Measurements from ENCODE around the gene CEPT1. TPM values are rescaled to one million over a fixed set of nuclear protein-coding genes. Genes with fewer than 3 reads are reported as not detected.
A peak's percentile ranks its signal among the peaks of the same experiment; 100 is the strongest.

Gene CEPT1
- total and polyA plus RNA-seq, 5 donors, result 8.3 to 20.2 (median 18.4) TPM

- no peak for DNase-seq
- no peak for ATAC-seq
- no peaks in the 10 kb centered on the region for H3K27me3 ChIP-seq (ENCODE audit: control insufficient read depth, insufficient read depth)
- 37% methylated on average over 3 of the region's 3 CpGs for WGBS
- no peak overlapping the region for H3K27ac ChIP-seq (ENCODE audit: low read length)
- intact Hi-C loops (cut with DNase I), result no loop called here
- H3K9me3 ChIP-seq (ENCODE audit: control insufficient read depth, low read length), result no peaks in the 10 kb centered on the region
- no peaks in the 10 kb centered on the region for H3K4me1 ChIP-seq (ENCODE audit: control insufficient read depth, insufficient read depth, low read length)
- no peak overlapping the region for H3K4me3 ChIP-seq (ENCODE audit: low read length)
Observed at GRCh38 chr1:111147948-111148347, 7.9 kb downstream of the CEPT1 start.

- Histone ChIP-seq H3K9me3 (ENCODE audit: control insufficient read depth, low read length) (no peaks in the 10 kb centered on the region), H3K27ac (ENCODE audit: low read length) (no peak overlapping the region), H3K27me3 (ENCODE audit: control insufficient read depth, insufficient read depth) (no peaks in the 10 kb centered on the region), H3K4me1 (ENCODE audit: control insufficient read depth, insufficient read depth, low read length) (no peaks in the 10 kb centered on the region), H3K4me3 (ENCODE audit: low read length) (no peak overlapping the region)
- intact Hi-C loops (cut with DNase I), result no loop called here
- no peak for ATAC-seq
- WGBS, result 54% methylated on average over 2 of the region's 2 CpGs
- no peak for DNase-seq
Observed at GRCh38 chr1:111148376-111148881, 8.4 kb downstream of the CEPT1 start.

- DNase-seq, result no peak
- ATAC-seq, result no peak
- no peak overlapping the region for H3K4me3 ChIP-seq (ENCODE audit: low read length)
- WGBS, result 63% methylated on average over 3 of the region's 3 CpGs
- no peaks in the 10 kb centered on the region for H3K27me3 ChIP-seq (ENCODE audit: control insufficient read depth, insufficient read depth)
- H3K9me3 ChIP-seq (ENCODE audit: control insufficient read depth, low read length), result no peaks in the 10 kb centered on the region
- H3K27ac ChIP-seq (ENCODE audit: low read length), result no peak overlapping the region
- H3K4me1 ChIP-seq (ENCODE audit: control insufficient read depth, insufficient read depth, low read length), result no peaks in the 10 kb centered on the region
- intact Hi-C loops (cut with DNase I), result no loop called here
Observed at GRCh38 chr1:111151838-111152237, 11.8 kb downstream of the CEPT1 start.

GRCh38 chr1:111154021-111154999 lies 14.3 kb downstream of the CEPT1 start:
- Histone ChIP-seq H3K4me1 (ENCODE audit: control insufficient read depth, insufficient read depth, low read length) (no peaks in the 10 kb centered on the region), H3K4me3 (ENCODE audit: low read length) (no peak overlapping the region), H3K27me3 (ENCODE audit: control insufficient read depth, insufficient read depth) (no peaks in the 10 kb centered on the region), H3K9me3 (ENCODE audit: control insufficient read depth, low read length) (no peaks in the 10 kb centered on the region), H3K27ac (ENCODE audit: low read length) (no peak overlapping the region)
- intact Hi-C loops (cut with DNase I), result no loop called here
- ATAC-seq (no peak), DNase-seq (no peak)
- 97% methylated on average over 5 of the region's 5 CpGs for WGBS

GRCh38 chr1:111157431-111157830 lies 17.4 kb downstream of the CEPT1 start:
- no peak overlapping the region for H3K4me3 ChIP-seq (ENCODE audit: low read length)
- WGBS, result 98% methylated on average over 2 of the region's 2 CpGs
- intact Hi-C loops (cut with DNase I), result no loop called here
- peaks cover 3% of the 10 kb centered on the region for H3K4me1 ChIP-seq (ENCODE audit: control insufficient read depth, insufficient read depth, low read length)
- ATAC-seq, result no peak
- no peaks in the 10 kb centered on the region for H3K27me3 ChIP-seq (ENCODE audit: control insufficient read depth, insufficient read depth)
- H3K9me3 ChIP-seq (ENCODE audit: control insufficient read depth, low read length), result no peaks in the 10 kb centered on the region
- no peak overlapping the region for H3K27ac ChIP-seq (ENCODE audit: low read length)
- no peak for DNase-seq

GRCh38 chr1:111161843-111162487 lies 21.9 kb downstream of the CEPT1 start:
- Histone ChIP-seq H3K27me3 (ENCODE audit: control insufficient read depth, insufficient read depth) (no peaks in the 10 kb centered on the region), H3K4me3 (ENCODE audit: low read length) (no peak overlapping the region), H3K9me3 (ENCODE audit: control insufficient read depth, low read length) (no peaks in the 10 kb centered on the region), H3K4me1 (ENCODE audit: control insufficient read depth, insufficient read depth, low read length) (peaks cover 3% of the 10 kb centered on the region), H3K27ac (ENCODE audit: low read length) (no peak overlapping the region)
- ATAC-seq (no peak), DNase-seq (no peak)
- intact Hi-C loops (cut with DNase I), result no loop called here
- 10% methylated on average over 1 of the region's 1 CpG for WGBS

- ATAC-seq (no peak), DNase-seq (no peak)
- WGBS, result 86% methylated on average over 2 of the region's 2 CpGs
- Histone ChIP-seq H3K4me3 (ENCODE audit: low read length) (no peak overlapping the region), H3K9me3 (ENCODE audit: control insufficient read depth, low read length) (no peaks in the 10 kb centered on the region), H3K27ac (ENCODE audit: low read length) (no peak overlapping the region), H3K4me1 (ENCODE audit: control insufficient read depth, insufficient read depth, low read length) (peaks cover 3% of the 10 kb centered on the region), H3K27me3 (ENCODE audit: control insufficient read depth, insufficient read depth) (no peaks in the 10 kb centered on the region)
- intact Hi-C loops (cut with DNase I), result no loop called here
Observed at GRCh38 chr1:111162488-111162880, 22.5 kb downstream of the CEPT1 start.

GRCh38 chr1:111163363-111163762 lies 23.3 kb downstream of the CEPT1 start:
- DNase-seq (no peak), ATAC-seq (peak in 1 of 2 donors; percentile 65)
- H3K4me3 ChIP-seq (ENCODE audit: low read length), result no peak overlapping the region
- H3K9me3 ChIP-seq (ENCODE audit: control insufficient read depth, low read length), result no peaks in the 10 kb centered on the region
- H3K27ac ChIP-seq (ENCODE audit: low read length), result no peak overlapping the region
- 72% methylated on average over 4 of the region's 4 CpGs for WGBS
- H3K4me1 ChIP-seq (ENCODE audit: control insufficient read depth, insufficient read depth, low read length), result peaks cover 3% of the 10 kb centered on the region
- intact Hi-C loops (cut with DNase I), result no loop called here
- H3K27me3 ChIP-seq (ENCODE audit: control insufficient read depth, insufficient read depth), result no peaks in the 10 kb centered on the region

- intact Hi-C loops (cut with DNase I), result no loop called here
- ATAC-seq (no peak), DNase-seq (no peak)
- peaks cover 3% of the 10 kb centered on the region for H3K4me1 ChIP-seq (ENCODE audit: control insufficient read depth, insufficient read depth, low read length)
- H3K9me3 ChIP-seq (ENCODE audit: control insufficient read depth, low read length), result no peaks in the 10 kb centered on the region
- 94% methylated on average over 2 of the region's 2 CpGs for WGBS
- H3K27ac ChIP-seq (ENCODE audit: low read length), result no peak overlapping the region
- no peaks in the 10 kb centered on the region for H3K27me3 ChIP-seq (ENCODE audit: control insufficient read depth, insufficient read depth)
- H3K4me3 ChIP-seq (ENCODE audit: low read length), result no peak overlapping the region
Observed at GRCh38 chr1:111164151-111164550, 24.1 kb downstream of the CEPT1 start.

- Histone ChIP-seq H3K9me3 (ENCODE audit: control insufficient read depth, low read length) (no peaks in the 10 kb centered on the region), H3K4me3 (ENCODE audit: low read length) (no peak overlapping the region), H3K27ac (ENCODE audit: low read length) (no peak overlapping the region), H3K27me3 (ENCODE audit: control insufficient read depth, insufficient read depth) (no peaks in the 10 kb centered on the region), H3K4me1 (ENCODE audit: control insufficient read depth, insufficient read depth, low read length) (no peaks in the 10 kb centered on the region)
- ATAC-seq (no peak), DNase-seq (no peak)
- intact Hi-C loops (cut with DNase I), result no loop called here
Observed at GRCh38 chr1:111172463-111172862, 32.4 kb downstream of the CEPT1 start.

- H3K4me3 ChIP-seq (ENCODE audit: low read length), result no peak overlapping the region
- H3K9me3 ChIP-seq (ENCODE audit: control insufficient read depth, low read length), result no peaks in the 10 kb centered on the region
- no peaks in the 10 kb centered on the region for H3K27me3 ChIP-seq (ENCODE audit: control insufficient read depth, insufficient read depth)
- ATAC-seq (no peak), DNase-seq (no peak)
- intact Hi-C loops (cut with DNase I), result no loop called here
- H3K27ac ChIP-seq (ENCODE audit: low read length), result no peak overlapping the region
- no peaks in the 10 kb centered on the region for H3K4me1 ChIP-seq (ENCODE audit: control insufficient read depth, insufficient read depth, low read length)
Observed at GRCh38 chr1:111174070-111174469, 34.0 kb downstream of the CEPT1 start.

Measured in right cardiac atrium (tissue), 5 donors.